GM23338 (cell line): ENCODE results near the gene CDH4. TPM values are rescaled to one million over a fixed set of nuclear protein-coding genes. Genes with fewer than 3 reads are reported as not detected.

Source experiments
- ATAC-seq: fragments of 200-7000 bp; cut with Tn5 transposase; 3 replicates; pipeline ENCODE4 v1.9.1; 2020
- DNase-seq: peaks from one replicate; pipeline ENCODE4 v3.0.0-alpha.2; 2015; ENCODE audit warnings: low spot score
- H2AFZ ChIP-seq: fragments of 200-600 bp; sonication (generic); 2 replicates; pipeline ENCODE4 v1.8.0; 2016; ENCODE audit warnings: antibody characterized with exemption, mild to moderate bottlenecking, moderate library complexity
- H3F3A ChIP-seq: fragments of 200-600 bp; sonication (generic); replicated peaks from 2 replicates; pipeline ENCODE4 v1.8.0; 2017; ENCODE audit warnings: antibody characterized with exemption, mixed run types, low read depth
- H3K27ac ChIP-seq: fragments of 200-600 bp; sonication (generic); 2 replicates; pipeline ENCODE4 v1.6.1; 2016; ENCODE audit warnings: low read depth
- H3K27me3 ChIP-seq: fragments of 200-600 bp; sonication (generic); 2 replicates; pipeline ENCODE4 v1.8.0; 2016; ENCODE audit warnings: mild to moderate bottlenecking, mixed run types, moderate library complexity; ENCODE audit not compliant: insufficient read depth
- H3K36me3 ChIP-seq: fragments of 200-600 bp; sonication (generic); 2 replicates; pipeline ENCODE4 v1.8.0; 2016; ENCODE audit warnings: mild to moderate bottlenecking; ENCODE audit not compliant: insufficient read depth
- H3K4me1 ChIP-seq: fragments of 200-600 bp; sonication (generic); 2 replicates; pipeline ENCODE4 v1.8.0; 2016; ENCODE audit warnings: mild to moderate bottlenecking, moderate library complexity; ENCODE audit not compliant: insufficient read depth
- H3K4me2 ChIP-seq: fragments of 200-600 bp; sonication (generic); 2 replicates; pipeline ENCODE4 v1.7.1; 2017; ENCODE audit warnings: mixed run types
- H3K4me3 ChIP-seq: fragments of 200-600 bp; sonication (generic); 2 replicates; pipeline ENCODE4 v1.6.1; 2016; ENCODE audit warnings: mixed run types
- H3K79me2 ChIP-seq: fragments of 200-600 bp; sonication (generic); replicated peaks from 2 replicates; pipeline ENCODE4 v1.8.0; 2017; ENCODE audit warnings: mild to moderate bottlenecking; ENCODE audit not compliant: insufficient read depth
- H3K9me2 ChIP-seq: fragments of 200-600 bp; sonication (generic); 2 replicates; pipeline ENCODE4 v1.8.0; 2017; ENCODE audit not compliant: insufficient read depth
- H4K20me1 ChIP-seq: fragments of 200-600 bp; sonication (generic); replicated peaks from 2 replicates; pipeline ENCODE4 v1.8.0; 2017; ENCODE audit warnings: mild to moderate bottlenecking; ENCODE audit not compliant: insufficient read depth
- H3K27ac Mint-ChIP-seq: 2 replicates; pipeline ENCODE4 v1.8.0; 2020; ENCODE audit warnings: inconsistent platforms, mild to moderate bottlenecking, moderate library complexity, mixed read lengths
- H3K27me3 Mint-ChIP-seq: 3 replicates; pipeline ENCODE4 v1.8.0; 2022; ENCODE audit warnings: low read depth, mild to moderate bottlenecking, moderate library complexity, mixed read lengths, inconsistent platforms; ENCODE audit not compliant: insufficient read depth, poor library complexity
- H3K36me3 Mint-ChIP-seq: 3 replicates; pipeline ENCODE4 v1.8.0; 2021; ENCODE audit warnings: low read depth, mild to moderate bottlenecking, inconsistent platforms, moderate library complexity, mixed read lengths
- H3K4me1 Mint-ChIP-seq: 3 replicates; pipeline ENCODE4 v1.8.0; 2020; ENCODE audit warnings: mild to moderate bottlenecking, inconsistent platforms, mixed read lengths
- H3K4me3 Mint-ChIP-seq: 3 replicates; pipeline ENCODE4 v1.8.0; 2021; ENCODE audit warnings: moderate library complexity, mild to moderate bottlenecking, inconsistent platforms, mixed read lengths
- H3K9me3 Mint-ChIP-seq: 3 replicates; pipeline ENCODE4 v1.8.0; 2020; ENCODE audit warnings: moderate library complexity, mild to moderate bottlenecking, inconsistent platforms, mixed read lengths
- CREB1 ChIP-seq: fragments of 250-450 bp; sonication (Bioruptor Pico); IDR thresholded peaks from 2 replicates; pipeline ENCODE4 v1.5.0; 2020; ENCODE audit warnings: low read depth, mild to moderate bottlenecking, moderate library complexity
- EZH2phosphoT487 ChIP-seq: fragments of 200-600 bp; sonication (generic); IDR thresholded peaks from one replicate; pipeline ENCODE4 v1.8.1; 2018; ENCODE audit warnings: antibody characterized with exemption; ENCODE audit not compliant: unreplicated experiment
- JUNB ChIP-seq: IDR thresholded peaks from one replicate; pipeline ENCODE4 v1.6.1; 2016; ENCODE audit warnings: antibody characterized with exemption; ENCODE audit not compliant: unreplicated experiment
- NANOG ChIP-seq: IDR thresholded peaks from 2 replicates; pipeline ENCODE4 v1.6.1; 2016; ENCODE audit warnings: antibody characterized with exemption, borderline replicate concordance
- POLR2AphosphoS5 ChIP-seq: IDR thresholded peaks from 2 replicates; pipeline ENCODE4 v1.6.1; 2016; ENCODE audit warnings: antibody characterized with exemption, low read depth
- STAT1 ChIP-seq: IDR thresholded peaks from one replicate; pipeline ENCODE4 v1.6.1; 2016; ENCODE audit warnings: antibody characterized with exemption; ENCODE audit not compliant: unreplicated experiment
- ZNF331 ChIP-seq: fragments of 250-450 bp; sonication (Bioruptor Pico); IDR thresholded peaks from 2 replicates; pipeline ENCODE4 v1.5.0; 2020; ENCODE audit warnings: low read depth, mild to moderate bottlenecking, moderate library complexity
- polyA plus RNA-seq: library from polyadenylated mRNA; unstranded; fragments of >200 nt; fragmentation: Nextera tagmentation; extraction: Ambion mirVana; gene quantifications from 2 replicates; pipeline ENCODE4 v1.2.1, GENCODE V29; 2016
- total RNA-seq: library from RNA; depleted of rRNA; stranded (reverse); fragments of >200 nt; shearing (Covaris generic); gene quantifications from 2 replicates; pipeline ENCODE4 v1.2.3, GENCODE V29; 2014
- TF ChIP-seq, protein P1 (sequence below), 2 experiments: fragments of 200-600 bp in 1 of 2; sonication (generic) in 1 of 2; conservative IDR thresholded peaks; 2 replicates each; pipeline versions ENCODE4 v1.5.1 to v1.6.1; 2016 to 2017; ENCODE audit warnings: antibody characterized with exemption in 2 of 2, low read depth in 2 of 2, mild to moderate bottlenecking in 2 of 2, moderate library complexity in 1 of 2
- TF ChIP-seq, protein P2 (sequence below): IDR thresholded peaks from one replicate; pipeline ENCODE4 v1.6.1; 2018; ENCODE audit warnings: antibody characterized with exemption; ENCODE audit not compliant: unreplicated experiment
- TF ChIP-seq, protein P3 (sequence below): fragments of 250-450 bp; sonication (Bioruptor Pico); IDR thresholded peaks from 2 replicates; pipeline ENCODE4 v1.5.0; 2020; ENCODE audit warnings: mild to moderate bottlenecking, moderate library complexity

CDH4 gene
- total and polyA plus RNA-seq, 2 experiments from 2014 or later: 1.2 to 4.2 TPM

DNA sequence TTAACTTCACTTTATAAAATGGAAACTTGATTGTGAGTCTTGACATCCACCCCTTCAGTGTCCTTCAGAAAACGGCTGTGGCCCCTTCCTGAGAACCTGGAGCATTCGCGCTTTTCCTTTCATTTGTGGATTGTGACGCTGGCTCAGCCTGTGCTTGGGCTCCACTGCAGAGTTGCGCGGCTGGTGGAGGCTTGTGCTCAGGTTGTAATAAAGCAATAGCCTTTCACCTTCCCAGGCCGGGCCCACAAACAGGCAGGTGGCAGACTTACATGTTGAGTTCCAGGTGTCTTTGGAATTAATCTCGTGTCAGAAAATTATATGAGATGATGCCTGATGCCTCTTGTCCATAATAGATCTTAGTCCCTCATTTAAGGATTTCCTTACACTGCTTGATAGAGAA lies 199.9 kb downstream of the CDH4 start (continued):
- TF ChIP-seq, protein P1, sequence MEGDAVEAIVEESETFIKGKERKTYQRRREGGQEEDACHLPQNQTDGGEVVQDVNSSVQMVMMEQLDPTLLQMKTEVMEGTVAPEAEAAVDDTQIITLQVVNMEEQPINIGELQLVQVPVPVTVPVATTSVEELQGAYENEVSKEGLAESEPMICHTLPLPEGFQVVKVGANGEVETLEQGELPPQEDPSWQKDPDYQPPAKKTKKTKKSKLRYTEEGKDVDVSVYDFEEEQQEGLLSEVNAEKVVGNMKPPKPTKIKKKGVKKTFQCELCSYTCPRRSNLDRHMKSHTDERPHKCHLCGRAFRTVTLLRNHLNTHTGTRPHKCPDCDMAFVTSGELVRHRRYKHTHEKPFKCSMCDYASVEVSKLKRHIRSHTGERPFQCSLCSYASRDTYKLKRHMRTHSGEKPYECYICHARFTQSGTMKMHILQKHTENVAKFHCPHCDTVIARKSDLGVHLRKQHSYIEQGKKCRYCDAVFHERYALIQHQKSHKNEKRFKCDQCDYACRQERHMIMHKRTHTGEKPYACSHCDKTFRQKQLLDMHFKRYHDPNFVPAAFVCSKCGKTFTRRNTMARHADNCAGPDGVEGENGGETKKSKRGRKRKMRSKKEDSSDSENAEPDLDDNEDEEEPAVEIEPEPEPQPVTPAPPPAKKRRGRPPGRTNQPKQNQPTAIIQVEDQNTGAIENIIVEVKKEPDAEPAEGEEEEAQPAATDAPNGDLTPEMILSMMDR (conservative IDR thresholded peaks at IDR 0.05; ENCODE audit: low read depth in 2 of 2): no peak
- TF ChIP-seq, protein P2, sequence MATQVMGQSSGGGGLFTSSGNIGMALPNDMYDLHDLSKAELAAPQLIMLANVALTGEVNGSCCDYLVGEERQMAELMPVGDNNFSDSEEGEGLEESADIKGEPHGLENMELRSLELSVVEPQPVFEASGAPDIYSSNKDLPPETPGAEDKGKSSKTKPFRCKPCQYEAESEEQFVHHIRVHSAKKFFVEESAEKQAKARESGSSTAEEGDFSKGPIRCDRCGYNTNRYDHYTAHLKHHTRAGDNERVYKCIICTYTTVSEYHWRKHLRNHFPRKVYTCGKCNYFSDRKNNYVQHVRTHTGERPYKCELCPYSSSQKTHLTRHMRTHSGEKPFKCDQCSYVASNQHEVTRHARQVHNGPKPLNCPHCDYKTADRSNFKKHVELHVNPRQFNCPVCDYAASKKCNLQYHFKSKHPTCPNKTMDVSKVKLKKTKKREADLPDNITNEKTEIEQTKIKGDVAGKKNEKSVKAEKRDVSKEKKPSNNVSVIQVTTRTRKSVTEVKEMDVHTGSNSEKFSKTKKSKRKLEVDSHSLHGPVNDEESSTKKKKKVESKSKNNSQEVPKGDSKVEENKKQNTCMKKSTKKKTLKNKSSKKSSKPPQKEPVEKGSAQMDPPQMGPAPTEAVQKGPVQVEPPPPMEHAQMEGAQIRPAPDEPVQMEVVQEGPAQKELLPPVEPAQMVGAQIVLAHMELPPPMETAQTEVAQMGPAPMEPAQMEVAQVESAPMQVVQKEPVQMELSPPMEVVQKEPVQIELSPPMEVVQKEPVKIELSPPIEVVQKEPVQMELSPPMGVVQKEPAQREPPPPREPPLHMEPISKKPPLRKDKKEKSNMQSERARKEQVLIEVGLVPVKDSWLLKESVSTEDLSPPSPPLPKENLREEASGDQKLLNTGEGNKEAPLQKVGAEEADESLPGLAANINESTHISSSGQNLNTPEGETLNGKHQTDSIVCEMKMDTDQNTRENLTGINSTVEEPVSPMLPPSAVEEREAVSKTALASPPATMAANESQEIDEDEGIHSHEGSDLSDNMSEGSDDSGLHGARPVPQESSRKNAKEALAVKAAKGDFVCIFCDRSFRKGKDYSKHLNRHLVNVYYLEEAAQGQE: no peak
- TF ChIP-seq POLR2AphosphoS5 (no peak), EZH2phosphoT487 (no peak)

DNA sequence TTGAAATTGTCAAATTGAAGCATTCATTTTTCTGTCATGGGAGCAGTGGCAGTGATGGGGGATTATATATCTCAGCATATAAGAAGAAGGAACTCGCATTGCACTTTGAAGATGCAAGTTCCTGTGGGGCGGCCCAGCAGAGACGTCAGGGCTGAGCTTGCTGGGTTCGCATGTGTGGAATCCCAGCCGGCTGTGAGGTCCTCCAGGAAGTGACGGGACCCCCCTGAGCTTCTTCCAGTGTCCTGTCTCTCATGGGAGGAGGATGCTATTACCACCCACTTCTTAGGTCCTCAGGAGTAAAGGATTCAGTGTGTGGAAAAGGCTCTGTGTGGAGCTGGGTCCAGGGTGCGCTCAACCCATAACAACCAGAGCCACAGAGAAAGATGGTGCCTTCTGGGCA lies 201.2 kb downstream of the CDH4 start:
- peaks cover 10% of the 10 kb centered on the region; the same call in 1 of the 2 replicates for H3K9me2 ChIP-seq
- no peak for TF ChIP-seq ZNF331 (CRISPR knock-in tag)
- TF ChIP-seq, protein P2: no peak
- TF ChIP-seq, protein P3, sequence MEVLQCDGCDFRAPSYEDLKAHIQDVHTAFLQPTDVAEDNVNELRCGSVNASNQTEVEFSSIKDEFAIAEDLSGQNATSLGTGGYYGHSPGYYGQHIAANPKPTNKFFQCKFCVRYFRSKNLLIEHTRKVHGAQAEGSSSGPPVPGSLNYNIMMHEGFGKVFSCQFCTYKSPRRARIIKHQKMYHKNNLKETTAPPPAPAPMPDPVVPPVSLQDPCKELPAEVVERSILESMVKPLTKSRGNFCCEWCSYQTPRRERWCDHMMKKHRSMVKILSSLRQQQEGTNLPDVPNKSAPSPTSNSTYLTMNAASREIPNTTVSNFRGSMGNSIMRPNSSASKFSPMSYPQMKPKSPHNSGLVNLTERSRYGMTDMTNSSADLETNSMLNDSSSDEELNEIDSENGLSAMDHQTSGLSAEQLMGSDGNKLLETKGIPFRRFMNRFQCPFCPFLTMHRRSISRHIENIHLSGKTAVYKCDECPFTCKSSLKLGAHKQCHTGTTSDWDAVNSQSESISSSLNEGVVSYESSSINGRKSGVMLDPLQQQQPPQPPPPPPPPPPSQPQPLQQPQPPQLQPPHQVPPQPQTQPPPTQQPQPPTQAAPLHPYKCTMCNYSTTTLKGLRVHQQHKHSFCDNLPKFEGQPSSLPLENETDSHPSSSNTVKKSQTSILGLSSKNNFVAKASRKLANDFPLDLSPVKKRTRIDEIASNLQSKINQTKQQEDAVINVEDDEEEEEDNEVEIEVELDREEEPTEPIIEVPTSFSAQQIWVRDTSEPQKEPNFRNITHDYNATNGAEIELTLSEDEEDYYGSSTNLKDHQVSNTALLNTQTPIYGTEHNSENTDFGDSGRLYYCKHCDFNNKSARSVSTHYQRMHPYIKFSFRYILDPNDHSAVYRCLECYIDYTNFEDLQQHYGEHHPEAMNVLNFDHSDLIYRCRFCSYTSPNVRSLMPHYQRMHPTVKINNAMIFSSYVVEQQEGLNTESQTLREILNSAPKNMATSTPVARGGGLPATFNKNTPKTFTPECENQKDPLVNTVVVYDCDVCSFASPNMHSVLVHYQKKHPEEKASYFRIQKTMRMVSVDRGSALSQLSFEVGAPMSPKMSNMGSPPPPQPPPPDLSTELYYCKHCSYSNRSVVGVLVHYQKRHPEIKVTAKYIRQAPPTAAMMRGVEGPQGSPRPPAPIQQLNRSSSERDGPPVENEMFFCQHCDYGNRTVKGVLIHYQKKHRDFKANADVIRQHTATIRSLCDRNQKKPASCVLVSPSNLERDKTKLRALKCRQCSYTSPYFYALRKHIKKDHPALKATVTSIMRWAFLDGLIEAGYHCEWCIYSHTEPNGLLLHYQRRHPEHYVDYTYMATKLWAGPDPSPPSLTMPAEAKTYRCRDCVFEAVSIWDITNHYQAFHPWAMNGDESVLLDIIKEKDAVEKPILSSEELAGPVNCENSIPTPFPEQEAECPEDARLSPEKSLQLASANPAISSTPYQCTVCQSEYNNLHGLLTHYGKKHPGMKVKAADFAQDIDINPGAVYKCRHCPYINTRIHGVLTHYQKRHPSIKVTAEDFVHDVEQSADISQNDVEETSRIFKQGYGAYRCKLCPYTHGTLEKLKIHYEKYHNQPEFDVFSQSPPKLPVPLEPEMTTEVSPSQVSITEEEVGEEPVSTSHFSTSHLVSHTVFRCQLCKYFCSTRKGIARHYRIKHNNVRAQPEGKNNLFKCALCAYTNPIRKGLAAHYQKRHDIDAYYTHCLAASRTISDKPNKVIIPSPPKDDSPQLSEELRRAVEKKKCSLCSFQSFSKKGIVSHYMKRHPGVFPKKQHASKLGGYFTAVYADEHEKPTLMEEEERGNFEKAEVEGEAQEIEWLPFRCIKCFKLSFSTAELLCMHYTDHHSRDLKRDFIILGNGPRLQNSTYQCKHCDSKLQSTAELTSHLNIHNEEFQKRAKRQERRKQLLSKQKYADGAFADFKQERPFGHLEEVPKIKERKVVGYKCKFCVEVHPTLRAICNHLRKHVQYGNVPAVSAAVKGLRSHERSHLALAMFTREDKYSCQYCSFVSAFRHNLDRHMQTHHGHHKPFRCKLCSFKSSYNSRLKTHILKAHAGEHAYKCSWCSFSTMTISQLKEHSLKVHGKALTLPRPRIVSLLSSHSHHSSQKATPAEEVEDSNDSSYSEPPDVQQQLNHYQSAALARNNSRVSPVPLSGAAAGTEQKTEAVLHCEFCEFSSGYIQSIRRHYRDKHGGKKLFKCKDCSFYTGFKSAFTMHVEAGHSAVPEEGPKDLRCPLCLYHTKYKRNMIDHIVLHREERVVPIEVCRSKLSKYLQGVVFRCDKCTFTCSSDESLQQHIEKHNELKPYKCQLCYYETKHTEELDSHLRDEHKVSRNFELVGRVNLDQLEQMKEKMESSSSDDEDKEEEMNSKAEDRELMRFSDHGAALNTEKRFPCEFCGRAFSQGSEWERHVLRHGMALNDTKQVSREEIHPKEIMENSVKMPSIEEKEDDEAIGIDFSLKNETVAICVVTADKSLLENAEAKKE: no peak
- TF ChIP-seq NANOG: no peak
- no peak for TF ChIP-seq JUNB
- no peak for TF ChIP-seq EZH2phosphoT487
- TF ChIP-seq CREB1: no peak
- no peak for TF ChIP-seq STAT1
- H3K27ac Mint-ChIP-seq: no peak overlapping the region
- H3K79me2 ChIP-seq: no peaks in the 10 kb centered on the region
- peaks cover 3% of the 10 kb centered on the region; the same call in 1 of the 3 replicates for H3K36me3 Mint-ChIP-seq
- H3K27me3 Mint-ChIP-seq: peaks cover 5% of the 10 kb centered on the region
- H3K4me3 ChIP-seq: no peak overlapping the region
- peaks cover 3% of the 10 kb centered on the region; the same call in 1 of the 3 replicates for H3K9me3 Mint-ChIP-seq
- no peaks in the 10 kb centered on the region for H4K20me1 ChIP-seq
- H3K4me1 Mint-ChIP-seq: peaks cover 45% of the 10 kb centered on the region
- no peak overlapping the region for H3K4me2 ChIP-seq
- H3K27me3 ChIP-seq: no peaks in the 10 kb centered on the region
- no peak overlapping the region for H2AFZ ChIP-seq
- ATAC-seq (no peak), DNase-seq (no peak)
- no peak overlapping the region for H3K27ac ChIP-seq
- H3K4me1 ChIP-seq: peaks cover 39% of the 10 kb centered on the region
- no peaks in the 10 kb centered on the region for H3K36me3 ChIP-seq
- no peaks in the 10 kb centered on the region for H3F3A ChIP-seq
- no peak overlapping the region for H3K4me3 Mint-ChIP-seq
